Ishikawa (cell line): Measurements from ENCODE around the gene RHAG.

ENCODE experiments used
- CEBPB ChIP-seq: IDR thresholded peaks from 2 replicates; pipeline ENCODE4 v1.6.1; 2012
- CREB1 ChIP-seq: IDR thresholded peaks from 2 replicates; pipeline ENCODE4 v1.6.1; 2012; ENCODE audit warnings: low read depth
- EGR1 ChIP-seq: IDR thresholded peaks from 2 replicates; pipeline ENCODE4 v1.6.1; 2012
- EP300 ChIP-seq: IDR thresholded peaks from 2 replicates; pipeline ENCODE4 v1.6.1; 2012; ENCODE audit warnings: borderline replicate concordance
- FOXM1 ChIP-seq: IDR thresholded peaks from 2 replicates; pipeline ENCODE4 v1.6.1; 2012; ENCODE audit warnings: low read depth, borderline replicate concordance
- NFIC ChIP-seq: IDR thresholded peaks from 2 replicates; pipeline ENCODE4 v1.6.1; 2012
- RAD21 ChIP-seq: IDR thresholded peaks from 2 replicates; pipeline ENCODE4 v1.6.1; 2012; ENCODE audit warnings: low read depth
- TAF1 ChIP-seq: IDR thresholded peaks from 2 replicates; pipeline ENCODE4 v1.6.1; 2012; ENCODE audit warnings: low read depth, mild to moderate bottlenecking
- TCF12 ChIP-seq: IDR thresholded peaks from 2 replicates; pipeline ENCODE4 v1.6.1; 2012; ENCODE audit warnings: low read depth
- TEAD4 ChIP-seq: IDR thresholded peaks from 2 replicates; pipeline ENCODE4 v1.6.1; 2012
- YY1 ChIP-seq: IDR thresholded peaks from 2 replicates; pipeline ENCODE4 v1.6.1; 2012; ENCODE audit warnings: low read depth
- ZBTB7A ChIP-seq: IDR thresholded peaks from 2 replicates; pipeline ENCODE4 v1.6.1; 2012; ENCODE audit warnings: low read depth
- TF ChIP-seq, protein P1 (sequence below): IDR thresholded peaks from 2 replicates; pipeline ENCODE4 v1.6.1; 2012; ENCODE audit warnings: low read depth, mild to moderate bottlenecking
- TF ChIP-seq, protein P2 (sequence below): IDR thresholded peaks from 2 replicates; pipeline ENCODE4 v1.6.1; 2012
- TF ChIP-seq, protein P3 (sequence below): IDR thresholded peaks from 2 replicates; pipeline ENCODE4 v1.6.1; 2012

RHAG gene

DNA sequence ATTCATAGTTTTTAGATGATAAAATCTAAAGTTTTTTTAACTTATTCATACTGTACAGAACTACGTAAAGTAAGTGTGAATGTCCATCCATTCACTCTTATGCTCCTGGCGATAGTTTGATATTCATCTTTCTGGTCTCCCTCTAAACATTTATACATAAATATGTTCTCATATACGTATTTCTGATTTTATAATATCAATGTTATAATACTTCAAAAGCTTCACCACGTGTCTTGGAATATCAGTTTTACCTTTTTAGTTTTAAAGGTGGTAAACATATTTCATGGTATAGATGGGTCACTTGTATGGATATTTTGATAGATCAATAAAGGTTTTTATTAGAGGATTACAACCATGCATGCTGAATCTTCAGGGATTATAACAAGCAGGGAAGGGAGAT is 10.3 kb upstream of the RHAG start:
- TF ChIP-seq, protein P1, sequence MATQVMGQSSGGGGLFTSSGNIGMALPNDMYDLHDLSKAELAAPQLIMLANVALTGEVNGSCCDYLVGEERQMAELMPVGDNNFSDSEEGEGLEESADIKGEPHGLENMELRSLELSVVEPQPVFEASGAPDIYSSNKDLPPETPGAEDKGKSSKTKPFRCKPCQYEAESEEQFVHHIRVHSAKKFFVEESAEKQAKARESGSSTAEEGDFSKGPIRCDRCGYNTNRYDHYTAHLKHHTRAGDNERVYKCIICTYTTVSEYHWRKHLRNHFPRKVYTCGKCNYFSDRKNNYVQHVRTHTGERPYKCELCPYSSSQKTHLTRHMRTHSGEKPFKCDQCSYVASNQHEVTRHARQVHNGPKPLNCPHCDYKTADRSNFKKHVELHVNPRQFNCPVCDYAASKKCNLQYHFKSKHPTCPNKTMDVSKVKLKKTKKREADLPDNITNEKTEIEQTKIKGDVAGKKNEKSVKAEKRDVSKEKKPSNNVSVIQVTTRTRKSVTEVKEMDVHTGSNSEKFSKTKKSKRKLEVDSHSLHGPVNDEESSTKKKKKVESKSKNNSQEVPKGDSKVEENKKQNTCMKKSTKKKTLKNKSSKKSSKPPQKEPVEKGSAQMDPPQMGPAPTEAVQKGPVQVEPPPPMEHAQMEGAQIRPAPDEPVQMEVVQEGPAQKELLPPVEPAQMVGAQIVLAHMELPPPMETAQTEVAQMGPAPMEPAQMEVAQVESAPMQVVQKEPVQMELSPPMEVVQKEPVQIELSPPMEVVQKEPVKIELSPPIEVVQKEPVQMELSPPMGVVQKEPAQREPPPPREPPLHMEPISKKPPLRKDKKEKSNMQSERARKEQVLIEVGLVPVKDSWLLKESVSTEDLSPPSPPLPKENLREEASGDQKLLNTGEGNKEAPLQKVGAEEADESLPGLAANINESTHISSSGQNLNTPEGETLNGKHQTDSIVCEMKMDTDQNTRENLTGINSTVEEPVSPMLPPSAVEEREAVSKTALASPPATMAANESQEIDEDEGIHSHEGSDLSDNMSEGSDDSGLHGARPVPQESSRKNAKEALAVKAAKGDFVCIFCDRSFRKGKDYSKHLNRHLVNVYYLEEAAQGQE: no peak
- TF ChIP-seq, protein P2, sequence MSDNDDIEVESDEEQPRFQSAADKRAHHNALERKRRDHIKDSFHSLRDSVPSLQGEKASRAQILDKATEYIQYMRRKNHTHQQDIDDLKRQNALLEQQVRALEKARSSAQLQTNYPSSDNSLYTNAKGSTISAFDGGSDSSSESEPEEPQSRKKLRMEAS: no peak
- no peak for TF ChIP-seq YY1
- TF ChIP-seq TAF1: no peak
- TF ChIP-seq ZBTB7A: no peak
- TF ChIP-seq EP300: no peak
- TF ChIP-seq FOXM1: no peak
- TF ChIP-seq NFIC: no peak
- no peak for TF ChIP-seq EGR1

DNA sequence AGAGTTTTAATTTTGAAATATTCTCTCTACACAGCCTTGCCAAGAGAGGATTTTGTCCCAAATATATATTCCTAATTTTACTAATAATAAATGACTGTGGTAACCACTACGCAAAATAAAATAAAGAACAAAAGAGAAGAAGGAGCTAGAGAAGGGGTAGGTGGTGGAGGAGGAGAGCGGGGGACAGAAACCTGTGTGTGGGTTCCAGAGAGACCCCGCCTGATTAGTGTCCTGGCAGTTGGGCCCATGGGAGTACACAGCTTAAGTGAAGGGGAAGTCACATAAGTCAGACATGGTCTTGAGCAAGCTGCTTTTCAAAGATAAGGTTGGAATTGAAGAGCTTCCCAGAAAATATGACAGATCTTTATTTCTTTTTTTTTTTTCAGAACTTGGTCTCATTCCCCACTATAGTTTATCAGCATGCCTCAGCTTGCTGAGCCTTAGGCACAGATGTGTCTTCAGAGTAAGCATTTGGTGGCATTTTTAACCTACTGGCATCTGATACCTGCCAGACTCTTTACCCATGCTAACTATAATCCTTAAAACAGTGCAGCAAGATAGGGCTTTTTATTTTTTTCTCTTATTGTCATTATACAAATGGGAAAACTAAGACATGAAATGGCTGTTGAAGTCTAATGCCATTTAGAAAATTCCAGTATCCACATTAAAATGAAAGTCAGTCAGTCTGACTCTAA is 9.6 kb upstream of the RHAG start:
- TF ChIP-seq, protein P2: no peak
- TF ChIP-seq TEAD4 (no peak), EP300 (no peak), FOXM1 (no peak), TAF1 (no peak), NFIC (no peak)
- TF ChIP-seq, protein P3, sequence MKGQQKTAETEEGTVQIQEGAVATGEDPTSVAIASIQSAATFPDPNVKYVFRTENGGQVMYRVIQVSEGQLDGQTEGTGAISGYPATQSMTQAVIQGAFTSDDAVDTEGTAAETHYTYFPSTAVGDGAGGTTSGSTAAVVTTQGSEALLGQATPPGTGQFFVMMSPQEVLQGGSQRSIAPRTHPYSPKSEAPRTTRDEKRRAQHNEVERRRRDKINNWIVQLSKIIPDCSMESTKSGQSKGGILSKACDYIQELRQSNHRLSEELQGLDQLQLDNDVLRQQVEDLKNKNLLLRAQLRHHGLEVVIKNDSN: no peak

DNA sequence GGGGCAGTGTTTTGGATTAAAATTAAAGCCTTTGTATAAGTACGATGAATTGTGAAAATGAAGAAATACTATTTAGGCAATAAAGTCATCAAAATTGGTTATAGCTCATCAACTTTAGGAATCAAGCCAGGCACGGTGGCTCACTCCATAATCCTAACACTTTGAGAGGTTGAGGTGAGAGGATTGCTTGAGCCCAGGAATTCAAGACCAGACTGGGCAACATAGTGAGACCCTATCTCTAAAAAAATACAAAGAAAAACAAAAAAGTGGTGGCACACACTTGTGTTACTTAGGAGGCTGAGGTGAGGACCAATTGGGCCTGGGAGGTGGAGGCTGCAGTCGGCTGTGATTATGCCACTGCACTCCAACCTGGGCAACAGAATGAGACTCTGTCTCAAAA is 8.5 kb upstream of the RHAG start:
- TF ChIP-seq CEBPB: no peak
- no peak for TF ChIP-seq TCF12
- TF ChIP-seq FOXM1: no peak
- no peak for TF ChIP-seq RAD21
- no peak for TF ChIP-seq CREB1
- TF ChIP-seq EGR1: no peak
- no peak for TF ChIP-seq TAF1
- no peak for TF ChIP-seq YY1
- no peak for TF ChIP-seq ZBTB7A
- TF ChIP-seq, protein P1: no peak
- no peak for TF ChIP-seq EP300
- TF ChIP-seq, protein P2: no peak
- no peak for TF ChIP-seq NFIC
- no peak for TF ChIP-seq TEAD4

DNA sequence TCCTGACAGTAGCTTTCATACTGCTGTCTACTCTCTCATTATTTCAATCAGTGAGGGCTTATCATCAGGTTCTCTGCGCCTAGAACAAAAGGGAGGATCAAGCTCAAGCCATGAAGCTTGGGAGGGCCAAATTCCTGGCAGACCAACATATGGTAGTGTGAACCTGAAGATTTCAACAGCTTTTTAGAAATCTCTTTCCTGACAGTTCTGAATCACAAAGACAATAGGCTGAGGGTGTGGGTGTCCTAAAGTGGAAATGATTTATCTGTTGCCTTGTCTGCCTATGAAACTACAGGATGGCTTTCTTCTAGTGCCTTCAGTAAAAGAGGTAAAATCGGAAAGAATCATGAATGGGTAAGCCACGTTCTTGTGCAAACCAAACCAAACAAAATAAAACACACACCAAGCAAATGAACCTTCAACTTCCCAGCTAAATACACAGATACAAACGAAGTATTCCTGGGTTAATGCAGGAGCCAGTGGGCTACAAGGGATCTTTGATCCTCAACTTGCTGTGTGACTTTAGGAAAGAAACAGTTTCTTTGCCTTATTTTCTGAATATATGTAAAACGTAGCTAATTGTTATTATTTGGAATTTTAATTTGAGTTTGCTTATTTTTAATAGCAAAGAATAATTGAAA is 2.7 kb upstream of the RHAG start:
- TF ChIP-seq CREB1 (no peak), TAF1 (no peak), TEAD4 (no peak), NFIC (no peak), EP300 (no peak), FOXM1 (no peak), CEBPB (no peak), RAD21 (no peak)
- TF ChIP-seq, protein P3: no peak
- TF ChIP-seq, protein P2: no peak

DNA sequence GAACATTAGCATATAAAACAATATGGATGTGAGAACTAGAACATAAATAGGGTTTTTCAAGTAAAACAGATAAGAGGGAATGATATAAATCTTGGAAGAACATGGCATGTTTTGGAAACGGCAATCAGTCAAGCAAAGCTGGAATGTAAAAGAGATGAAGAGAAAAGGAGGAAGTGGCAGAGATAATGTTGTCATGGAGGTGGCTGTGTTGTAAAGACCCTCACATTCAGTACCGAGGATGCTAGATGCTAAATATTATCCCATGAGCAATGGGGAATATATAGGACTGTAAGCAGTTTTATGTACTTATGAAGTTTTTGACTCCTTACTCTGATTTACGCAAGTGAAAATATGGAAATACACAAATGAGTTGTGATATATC is 702 bp upstream of the RHAG start:
- no peak for TF ChIP-seq EP300
- no peak for TF ChIP-seq ZBTB7A
- TF ChIP-seq TCF12: no peak
- no peak for TF ChIP-seq TAF1
- TF ChIP-seq NFIC: no peak
- TF ChIP-seq RAD21: no peak
- no peak for TF ChIP-seq FOXM1
- TF ChIP-seq, protein P2: no peak
- no peak for TF ChIP-seq TEAD4
- no peak for TF ChIP-seq CREB1
- TF ChIP-seq, protein P1: no peak
